Inflammatory macrophage treated with lipopolysaccharide for 1 hour (primary cell): Measurements from ENCODE around the gene MEF2D.

Experiments used
- DNase-seq, 2 donors: peaks; one replicate each; pipeline ENCODE4 v3.0.0-alpha.2; 2020 to 2022

The MEF2D gene

GRCh38 chr1:156523801-156524480 is 23.4 kb upstream of the MEF2D start:
- no peak for DNase-seq

- DNase-seq: no peak
Observed at GRCh38 chr1:156522443-156522970, 21.9 kb upstream of the MEF2D start.

GRCh38 chr1:156517748-156518147 is 17.2 kb upstream of the MEF2D start:
- DNase-seq: no peak

- DNase-seq: no peak
Observed at GRCh38 chr1:156516821-156517220, 16.2 kb upstream of the MEF2D start.

- DNase-seq: peak in 1 of 2 donors; percentile 39
Observed at GRCh38 chr1:156515956-156516355, 15.4 kb upstream of the MEF2D start.

GRCh38 chr1:156513185-156513584 is 12.6 kb upstream of the MEF2D start:
- DNase-seq: no peak

GRCh38 chr1:156511644-156512043 is 11.1 kb upstream of the MEF2D start:
- peak; percentile 50 to 69 for DNase-seq

GRCh38 chr1:156510709-156511108 is 10.1 kb upstream of the MEF2D start:
- no peak for DNase-seq

- DNase-seq: no peak
Observed at GRCh38 chr1:156509424-156510034, 9.0 kb upstream of the MEF2D start.

- no peak for DNase-seq
Observed at GRCh38 chr1:156508955-156509234, 8.3 kb upstream of the MEF2D start.

- no peak for DNase-seq
Observed at GRCh38 chr1:156508205-156508954, 7.8 kb upstream of the MEF2D start.

- DNase-seq: no peak
Observed at GRCh38 chr1:156506450-156506849, 5.9 kb upstream of the MEF2D start.

- no peak for DNase-seq
Observed at GRCh38 chr1:156505679-156506298, 5.2 kb upstream of the MEF2D start.

GRCh38 chr1:156504821-156505678 is 4.5 kb upstream of the MEF2D start:
- DNase-seq: peak; percentile 96 to 97

GRCh38 chr1:156504438-156504813 is 3.9 kb upstream of the MEF2D start:
- DNase-seq: no peak

- no peak for DNase-seq
Observed at GRCh38 chr1:156503698-156504437, 3.3 kb upstream of the MEF2D start.

- DNase-seq: peak; percentile 49 to 68
Observed at GRCh38 chr1:156502894-156503697, 2.5 kb upstream of the MEF2D start.

- DNase-seq: no peak
Observed at GRCh38 chr1:156502391-156502893, 1.9 kb upstream of the MEF2D start.

- peak; percentile 86 to 95 for DNase-seq
Observed at GRCh38 chr1:156500793-156501506, 375 bp upstream of the MEF2D start.
